ENCODE data around the gene SGSM1.

The SGSM1 gene

DNA sequence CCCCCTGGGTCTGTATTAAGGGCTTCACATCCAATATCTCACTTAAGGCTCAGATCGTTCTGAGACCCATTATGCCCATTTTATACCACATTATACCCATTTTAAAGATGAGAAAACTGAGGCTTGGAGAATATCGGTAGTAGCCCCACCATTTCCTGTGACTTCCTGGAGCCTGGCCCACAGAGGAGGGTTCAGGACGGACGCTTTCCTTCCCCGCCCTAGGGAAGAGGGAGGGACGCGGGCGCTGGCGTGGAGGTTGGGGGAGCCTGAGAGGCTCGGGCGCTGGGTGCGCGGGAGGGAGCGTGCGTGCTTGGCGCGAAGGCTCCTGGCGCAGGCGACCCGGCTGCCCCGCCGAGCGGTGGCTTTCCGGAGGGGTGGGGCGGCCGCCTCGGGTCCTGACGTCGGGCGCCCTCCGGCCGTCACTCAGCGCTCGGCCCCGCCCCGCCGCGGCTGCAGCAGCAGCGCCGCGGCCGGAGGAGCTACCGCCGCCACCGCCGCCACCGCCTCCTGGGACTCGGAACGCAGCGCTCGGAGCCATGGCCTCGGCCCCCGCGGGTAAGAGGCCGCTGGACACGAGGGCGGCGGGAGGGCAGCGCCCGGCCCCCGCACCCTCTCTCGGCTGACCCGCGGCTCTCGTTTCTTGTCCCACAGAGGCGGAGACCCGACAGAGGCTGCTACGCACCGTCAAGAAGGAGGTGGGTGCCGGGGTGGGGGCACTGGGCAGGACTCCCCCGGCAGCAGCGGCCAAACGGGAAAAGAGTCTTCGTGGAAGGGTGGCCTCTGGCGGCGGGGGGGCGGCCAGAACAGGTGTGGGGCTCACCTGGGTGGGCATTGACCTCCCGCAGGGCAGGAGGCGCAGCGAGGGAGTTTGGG is at the start of gene SGSM1:
SGSM1 (plus strand) TSS at position 422 of the 873 bp plus-strand sequence; CDS start at position 537, 115 bp downstream.
- DNase-seq (ENCODE audit: low read depth), result peak; percentile 47

GRCh38 chr22:24758164-24758799 is 47.7 kb upstream of the SGSM1 start:
- peak; percentile 66 for DNase-seq (ENCODE audit: low read depth)

DNA sequence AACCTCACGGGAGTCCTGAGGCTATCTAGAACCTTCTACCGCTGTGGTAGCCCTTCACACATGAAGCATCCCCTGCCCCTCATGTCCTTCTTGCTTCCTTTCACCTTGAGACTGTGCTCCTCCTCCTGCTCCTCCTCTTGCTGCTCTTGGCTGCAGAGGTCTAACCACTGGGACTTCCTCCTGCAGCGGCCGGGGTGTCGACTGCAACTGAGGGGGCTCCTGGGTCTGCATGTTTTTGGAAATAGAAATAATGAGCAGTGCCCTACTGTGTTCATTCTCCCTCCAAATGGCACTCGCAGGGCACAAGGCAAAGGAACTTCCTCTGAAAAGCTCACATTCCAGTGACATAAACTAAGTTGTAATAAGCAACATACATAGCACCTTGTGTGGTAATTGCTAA is 46.2 kb upstream of the SGSM1 start:
- no peak for DNase-seq (ENCODE audit: low read depth)

DNA sequence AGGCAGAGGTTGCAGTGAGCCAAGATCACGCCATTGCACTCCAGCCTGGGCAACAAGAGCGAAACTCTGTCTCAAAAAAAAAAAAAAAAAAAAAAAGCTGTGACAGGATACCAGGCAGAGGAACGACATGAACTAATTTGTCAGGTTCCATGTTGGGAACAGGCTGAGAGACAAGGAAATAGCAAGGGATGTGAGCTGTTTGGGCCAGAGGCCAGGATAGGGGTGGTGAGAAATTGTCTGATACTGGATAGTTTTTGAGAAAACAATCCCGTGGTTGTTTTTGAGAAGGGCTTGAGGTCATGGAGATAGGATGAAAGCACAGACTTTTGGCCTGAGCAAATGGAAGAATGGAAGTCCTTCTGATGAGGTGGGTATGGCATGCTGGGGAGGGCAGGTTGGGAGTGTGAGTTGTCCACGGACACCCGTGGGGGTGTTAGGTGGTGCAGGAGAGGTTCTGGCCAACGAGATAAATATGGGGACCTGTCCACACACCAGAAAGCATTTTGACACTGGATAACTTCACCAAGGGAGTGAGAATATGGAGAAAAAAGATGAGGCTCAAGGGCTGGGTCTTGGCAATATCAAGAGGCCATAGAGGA is 45.2 kb upstream of the SGSM1 start:
- no peak for DNase-seq (ENCODE audit: low read depth)

DNA sequence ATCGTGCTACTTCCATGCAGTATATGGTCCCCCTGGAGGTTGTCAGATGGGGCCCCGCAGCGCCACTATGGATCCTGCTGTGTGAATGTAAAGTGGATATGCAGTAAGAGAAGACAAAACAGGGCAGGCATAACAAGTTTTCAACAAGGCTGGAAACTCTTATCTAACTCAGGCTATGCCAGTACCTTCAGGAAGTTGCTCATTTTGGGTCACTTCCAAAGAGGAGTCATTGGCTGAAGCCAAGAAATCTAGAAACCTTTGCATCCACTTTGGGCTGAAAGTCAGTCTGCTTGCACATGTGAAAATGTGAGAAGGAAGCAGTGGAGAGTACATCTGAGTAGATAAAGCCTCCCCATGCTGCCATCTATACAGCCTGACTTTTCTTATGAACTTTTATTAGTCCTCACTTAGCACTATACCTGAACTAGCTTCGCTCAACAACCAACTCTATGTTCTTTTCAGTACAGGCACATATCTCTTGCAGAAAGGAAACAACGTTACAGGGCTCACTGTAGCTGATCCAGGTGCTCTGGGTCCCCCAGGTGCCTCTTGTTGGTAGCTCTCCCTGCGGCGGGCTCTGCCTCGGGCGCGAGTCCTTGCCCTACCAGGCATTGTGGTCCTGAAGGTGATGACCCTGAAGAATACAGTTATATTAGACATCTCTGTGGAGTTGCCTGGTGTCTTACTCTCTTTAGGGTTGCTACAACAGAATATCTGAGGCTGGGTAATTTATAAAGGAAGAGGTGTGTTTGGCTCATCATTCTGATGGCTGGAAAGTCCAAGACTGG is 43.9 kb upstream of the SGSM1 start:
- no peak for DNase-seq (ENCODE audit: low read depth)

- DNase-seq (ENCODE audit: low read depth), result no peak
These were observed 42.0 kb upstream of the SGSM1 start for GRCh38 chr22:24763872-24764485.

DNA sequence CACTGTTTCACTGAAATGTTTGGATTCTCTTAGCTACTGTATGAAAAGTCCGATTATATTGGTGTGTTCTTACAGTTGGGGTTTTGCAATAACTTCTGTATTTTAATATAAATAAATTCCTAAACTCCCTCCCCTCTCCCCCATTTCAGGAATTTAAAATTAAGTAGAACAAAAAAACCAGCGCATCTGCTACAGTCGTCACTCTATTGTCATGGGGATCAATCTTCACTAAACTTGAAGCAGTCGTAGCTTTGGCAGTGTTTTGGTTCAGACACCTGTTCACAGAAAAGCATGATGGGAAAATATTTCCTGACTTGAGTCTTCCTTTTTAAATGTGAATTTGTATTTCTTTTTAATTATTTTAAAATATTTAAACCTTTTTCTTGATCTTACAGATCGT is 40.8 kb upstream of the SGSM1 start:
- DNase-seq (ENCODE audit: low read depth), result no peak

GRCh38 chr22:24768537-24769374 is 37.3 kb upstream of the SGSM1 start:
- peak; percentile 71 for DNase-seq (ENCODE audit: low read depth)

DNA sequence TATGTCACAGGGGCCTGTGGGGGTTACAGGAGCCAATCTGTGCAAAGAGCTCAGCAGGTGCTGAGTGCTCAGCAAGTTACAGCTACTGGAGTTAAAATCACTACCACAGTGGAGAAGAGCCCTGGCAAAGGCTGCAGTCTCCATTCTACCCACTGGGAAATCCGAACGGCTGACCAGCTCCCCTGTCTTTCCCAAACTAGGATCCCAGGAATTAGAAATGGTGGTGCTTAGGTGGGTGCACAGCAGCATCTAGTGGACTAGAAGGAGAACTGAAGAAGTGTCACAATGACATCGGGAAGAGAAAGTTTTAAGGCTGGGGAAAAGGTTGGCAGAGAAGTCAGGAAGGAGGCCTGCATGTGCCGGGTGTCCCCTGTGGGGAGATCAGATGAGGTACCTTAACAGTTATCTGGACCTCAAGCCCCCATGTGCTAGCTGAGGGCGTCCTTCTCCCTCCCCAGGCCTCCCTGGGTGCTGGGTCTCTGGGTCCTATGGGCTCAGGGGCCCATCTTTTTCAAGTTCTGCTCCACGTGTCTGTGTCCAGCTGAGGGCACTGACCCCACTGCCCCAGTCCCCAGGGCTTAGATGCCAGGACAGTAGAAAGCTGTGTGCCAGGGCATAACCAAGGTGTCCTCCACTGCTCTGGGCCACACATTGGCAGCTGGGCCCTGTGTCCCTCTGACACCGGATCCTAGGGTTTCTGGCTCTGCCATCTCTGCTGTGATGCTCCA is 33.4 kb upstream of the SGSM1 start:
- peak; percentile 69 for DNase-seq (ENCODE audit: low read depth)

DNA sequence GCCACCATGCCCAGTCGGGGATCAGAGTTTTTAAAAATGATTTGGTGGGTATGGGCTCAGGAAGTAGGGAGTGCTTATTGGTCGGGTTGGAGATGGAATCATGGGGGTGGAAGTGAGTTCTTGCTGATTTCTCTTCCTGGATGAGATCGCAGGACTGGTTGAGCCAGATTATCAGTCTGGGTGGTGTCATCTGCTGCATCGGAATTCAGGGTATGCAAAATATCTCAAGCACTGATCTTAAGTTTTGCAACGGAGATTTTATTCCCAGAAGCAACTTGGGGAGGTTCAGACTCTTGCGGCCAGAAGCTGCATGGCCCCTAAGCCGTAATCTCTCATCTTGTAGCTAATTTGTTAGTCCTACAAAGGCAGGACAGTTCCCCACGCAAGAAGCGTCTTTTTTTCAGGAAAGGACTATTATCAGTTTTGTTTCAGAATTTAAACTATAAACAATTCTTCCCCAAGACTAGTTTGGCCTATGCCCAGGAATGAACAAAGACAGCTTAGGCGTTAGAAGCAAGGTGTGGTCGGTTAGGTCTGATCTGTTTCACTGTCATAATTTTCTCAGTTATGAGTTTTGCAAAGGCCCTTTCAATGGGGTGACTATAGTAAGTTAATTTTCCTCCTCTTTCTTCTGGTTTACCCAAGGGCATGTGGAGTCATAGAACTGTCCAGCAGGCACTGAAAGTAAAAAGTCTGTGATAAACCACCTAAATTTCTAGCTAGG is 30.1 kb upstream of the SGSM1 start:
- DNase-seq (ENCODE audit: low read depth), result no peak

DNA sequence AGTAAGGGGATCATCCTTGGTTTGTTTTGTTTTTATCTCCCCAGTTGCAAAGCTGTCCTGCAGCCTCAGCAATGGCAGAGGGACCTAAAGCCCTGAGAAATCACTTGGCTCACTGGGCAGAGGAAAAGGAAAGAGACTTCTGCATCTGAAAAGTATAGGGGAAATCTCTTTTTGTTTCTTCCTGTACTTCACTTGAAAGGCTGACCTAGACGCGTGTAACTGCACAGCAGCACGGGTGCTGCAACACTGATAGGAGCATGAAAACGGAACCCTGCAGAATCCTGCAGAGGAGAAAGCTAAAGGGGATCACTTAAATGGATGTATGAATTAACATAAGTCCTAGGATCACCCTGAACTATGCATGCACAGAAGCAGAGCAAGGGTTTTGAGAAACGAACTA is 29.5 kb upstream of the SGSM1 start:
- no peak for DNase-seq (ENCODE audit: low read depth)

DNA sequence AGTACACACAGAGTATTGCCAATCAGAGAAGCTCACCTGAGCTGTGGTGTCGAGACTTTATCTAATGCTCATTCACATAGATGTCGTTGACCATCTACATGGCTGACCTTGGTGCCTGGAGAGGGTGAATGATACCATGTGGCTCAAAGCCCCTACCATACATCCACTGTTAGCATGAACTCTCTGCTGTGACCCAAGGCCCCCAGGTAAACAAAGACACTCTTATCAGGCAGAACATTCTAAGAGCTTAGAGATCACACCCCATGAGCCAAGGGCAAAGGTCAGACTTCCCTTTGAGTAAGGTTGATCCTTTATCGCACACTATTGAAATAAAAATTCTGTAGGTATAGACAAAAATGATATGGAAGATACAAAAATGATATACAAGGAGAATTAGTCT is 16.5 kb upstream of the SGSM1 start:
- DNase-seq (ENCODE audit: low read depth), result no peak

- no peak for DNase-seq (ENCODE audit: low read depth)
These were observed 14.6 kb upstream of the SGSM1 start for GRCh38 chr22:24791362-24791761.

DNA sequence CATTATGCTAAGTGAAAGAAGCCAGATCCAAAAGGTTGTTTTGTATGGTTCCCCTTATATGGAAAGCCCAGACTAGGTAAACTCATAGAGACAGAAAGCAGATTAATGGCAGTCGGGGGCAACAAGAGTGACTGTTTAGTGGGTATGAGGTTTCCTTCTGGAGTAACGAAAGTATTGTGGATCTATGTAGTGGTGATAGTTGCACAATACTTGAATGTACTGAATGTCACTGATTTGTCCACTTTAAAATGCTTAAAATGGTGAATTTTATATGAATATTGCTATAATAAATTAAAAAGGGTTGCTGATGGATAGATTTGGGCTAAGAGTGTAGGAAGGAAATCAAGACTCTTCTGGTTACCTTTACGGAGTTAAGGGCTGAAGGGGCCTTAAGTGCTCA is 10.0 kb upstream of the SGSM1 start:
- no peak for DNase-seq (ENCODE audit: low read depth)

DNA sequence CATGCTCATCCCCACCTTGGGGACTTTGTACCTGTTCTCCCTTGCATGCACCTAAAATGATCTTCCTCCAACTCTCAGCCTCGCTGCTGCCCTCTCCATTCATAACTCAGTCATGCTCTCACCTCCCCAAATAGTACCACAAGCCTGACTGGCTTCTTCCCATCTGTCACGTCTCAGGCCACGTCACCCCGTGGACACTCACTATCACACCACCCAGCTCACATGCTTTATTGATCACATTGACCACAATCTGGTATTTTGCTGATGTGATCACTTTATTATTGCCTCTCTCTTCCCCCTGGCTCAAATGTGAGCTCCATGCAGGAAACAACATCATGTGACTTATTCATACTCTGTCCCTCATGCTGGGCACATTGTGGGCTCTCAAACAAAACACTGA is 9.2 kb upstream of the SGSM1 start:
- no peak for DNase-seq (ENCODE audit: low read depth)

DNA sequence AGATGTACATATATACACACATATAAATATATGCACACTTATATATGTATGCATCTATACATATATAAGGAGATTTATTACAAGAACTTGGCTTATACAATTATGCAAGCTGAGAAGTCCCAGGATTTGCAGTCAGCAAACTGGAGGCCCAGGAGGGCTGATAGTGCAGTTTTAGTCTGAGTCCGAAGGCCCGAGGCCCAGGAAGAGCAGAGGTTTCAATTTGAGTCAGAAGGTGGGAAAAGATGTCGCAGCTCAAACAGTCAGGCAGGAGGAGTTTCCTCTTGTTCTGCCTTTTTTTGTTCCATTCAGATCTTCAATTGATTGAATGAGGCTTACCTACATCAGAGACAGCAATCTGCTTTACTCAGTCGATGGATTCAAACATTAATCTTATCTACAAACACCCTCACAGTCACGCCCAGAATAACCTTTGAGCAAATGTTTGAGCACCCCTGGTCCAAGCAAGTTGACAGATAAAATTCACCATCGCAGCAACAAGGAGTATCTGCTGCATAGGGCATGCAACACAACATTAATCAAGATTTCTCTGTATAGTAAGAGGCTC is 4.0 kb upstream of the SGSM1 start:
- no peak for DNase-seq (ENCODE audit: low read depth)

- peak; percentile 51 for DNase-seq (ENCODE audit: low read depth)
These were observed 2.9 kb upstream of the SGSM1 start for GRCh38 chr22:24803064-24803542.

- no peak for DNase-seq (ENCODE audit: low read depth)
These were observed 621 bp downstream of the SGSM1 start for GRCh38 chr22:24806663-24807001.

DNA sequence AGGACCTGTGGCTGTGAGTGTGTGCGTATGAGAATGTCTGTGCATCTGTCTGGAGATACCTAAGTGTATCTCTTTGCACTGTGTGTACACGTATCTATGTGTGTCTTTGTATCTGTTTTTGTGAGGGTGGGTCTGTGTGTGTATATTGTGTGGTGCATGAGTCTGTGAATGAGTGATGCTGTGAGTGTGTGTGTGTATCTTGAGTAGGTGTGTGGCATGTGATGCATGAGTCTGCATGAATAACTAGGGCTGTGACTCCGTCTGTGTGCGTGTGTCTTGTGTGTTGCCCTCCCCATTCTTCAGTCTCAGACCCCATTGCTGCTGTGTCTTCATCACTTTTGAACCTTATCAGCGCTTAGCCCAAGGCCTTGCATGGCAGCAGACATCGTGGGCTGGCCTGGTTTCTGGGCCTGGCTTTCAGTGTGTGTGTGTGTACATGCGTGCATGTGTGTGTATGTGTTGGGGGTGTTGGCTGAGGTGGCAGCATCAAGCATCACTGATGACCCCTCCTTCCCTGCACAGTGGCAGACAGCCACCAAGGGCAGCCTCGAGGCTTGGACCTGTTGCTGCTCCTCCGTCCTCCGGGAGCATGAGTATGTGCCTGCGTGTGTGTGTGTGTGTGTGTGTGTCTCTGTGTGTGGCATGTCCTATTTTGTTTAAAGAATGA is 1.4 kb downstream of the SGSM1 start:
- no peak for DNase-seq (ENCODE audit: low read depth)

All from ELR (cell line).